Chondrocyte (in vitro differentiated cells): ENCODE measurements around the gene OSBPL6. TPM values are rescaled to one million over a fixed set of nuclear protein-coding genes. Genes with fewer than 3 reads are reported as not detected.
"Not testable (repeated sequence)": the region's sequence is repeated elsewhere in the genome, so short reads cannot be mapped to it uniquely, and the experiment has no call there.

Experiments
- DNase-seq: peaks from one replicate; pipeline ENCODE4 v3.0.0; 2021; ENCODE audit warnings: mixed read lengths, low spot score
- H3K27ac Mint-ChIP-seq: one replicate; pipeline ENCODE4 v1.8.0; 2021; ENCODE audit warnings: mild to moderate bottlenecking, moderate library complexity, mixed read lengths; ENCODE audit not compliant: unreplicated experiment
- H3K27me3 Mint-ChIP-seq: 2 replicates; pipeline ENCODE4 v1.8.0; 2021; ENCODE audit warnings: low read depth, mixed read lengths
- H3K36me3 Mint-ChIP-seq: 2 replicates; pipeline ENCODE4 v1.8.0; 2021; ENCODE audit warnings: low read depth, mixed read lengths
- H3K4me1 Mint-ChIP-seq: 2 replicates; pipeline ENCODE4 v1.8.0; 2021; ENCODE audit warnings: low read depth, mild to moderate bottlenecking, mixed read lengths
- H3K4me3 Mint-ChIP-seq: one replicate; pipeline ENCODE4 v1.8.0; 2021; ENCODE audit warnings: mild to moderate bottlenecking, moderate library complexity, mixed read lengths; ENCODE audit not compliant: unreplicated experiment
- H3K9me3 Mint-ChIP-seq: 2 replicates; pipeline ENCODE4 v1.8.0; 2021; ENCODE audit warnings: low read depth, mixed read lengths
- long read RNA-seq: library from polyadenylated mRNA; stranded (forward); transcript quantifications from one replicate; pipeline ENCODE4 v2.0.0, GENCODE V29; 2021
- total RNA-seq: library from RNA; stranded (reverse); gene quantifications from 3 replicates; pipeline ENCODE4 v1.2.1, GENCODE V29; 2021
- TF ChIP-seq, protein P1 (sequence below): fragments of 200-600 bp; sonication (generic); IDR thresholded peaks from 2 replicates; pipeline ENCODE4 v1.5.0; 2021; ENCODE audit warnings: antibody characterized with exemption, mild to moderate bottlenecking, moderate library complexity

The OSBPL6 gene
- total RNA-seq = 6.5 to 10.5 TPM (median 10.3 TPM) in 3 replicates
- long read RNA-seq, full-length matches to known transcripts = 19 of 41 reads
- long read RNA-seq, partial matches to known transcripts = 1 of 41 reads
- long read RNA-seq, other reads (novel, unspliced or antisense) = 21 of 41 reads

DNA sequence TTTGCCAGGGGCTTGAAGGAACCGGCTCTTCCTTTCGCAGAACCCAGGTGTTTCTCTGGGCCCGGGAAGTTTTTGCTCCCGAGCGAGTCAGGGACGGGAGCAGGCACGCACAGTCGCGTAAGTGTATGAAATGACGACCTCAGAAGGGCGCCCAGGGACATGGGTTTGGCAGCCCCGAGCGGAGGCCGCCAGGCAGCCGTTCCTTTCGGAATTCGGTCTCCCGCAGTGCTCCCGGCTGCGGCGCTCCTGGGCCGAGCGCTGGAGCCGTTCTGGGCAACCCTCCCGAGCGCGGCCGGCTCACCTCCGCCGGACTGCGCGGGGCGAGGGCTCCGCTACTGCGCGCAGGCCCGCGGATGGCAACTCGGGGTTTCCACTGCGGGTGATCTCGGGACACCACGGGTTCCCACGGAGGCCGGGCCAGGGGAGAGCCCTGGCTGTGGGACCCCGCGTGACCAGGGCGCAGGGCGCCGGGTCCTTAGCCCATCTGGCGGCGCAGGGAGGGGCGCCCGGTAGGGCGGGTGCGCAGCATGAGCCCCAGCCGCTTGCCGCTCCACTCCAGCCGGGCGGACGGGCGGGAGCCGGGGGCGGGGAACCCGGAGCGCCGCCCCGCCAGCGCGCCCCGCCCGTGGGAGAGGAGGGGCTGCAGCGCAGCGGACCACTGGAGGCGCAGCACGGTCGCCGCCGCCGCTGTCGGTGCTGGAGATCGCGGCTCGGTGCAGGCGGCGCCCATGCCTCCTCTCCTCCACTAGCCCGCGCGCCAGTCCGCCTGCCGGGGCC lies at the start of gene OSBPL6:
OSBPL6 (plus strand) TSS at position 690 of the 777 bp plus-strand sequence. CDS start 111,673 bp downstream, outside the sequence.
- Mint-ChIP-seq H3K27me3 (no peaks in the 10 kb centered on the region), H3K27ac (peak within 1 kb of the TSS; percentile 92), H3K9me3 (no peaks in the 10 kb centered on the region), H3K36me3 (no peaks in the 10 kb centered on the region), H3K4me1 (peaks cover 19% of the 10 kb centered on the region), H3K4me3 (peak within 1 kb of the TSS; percentile 82)
- TF ChIP-seq, protein P1, sequence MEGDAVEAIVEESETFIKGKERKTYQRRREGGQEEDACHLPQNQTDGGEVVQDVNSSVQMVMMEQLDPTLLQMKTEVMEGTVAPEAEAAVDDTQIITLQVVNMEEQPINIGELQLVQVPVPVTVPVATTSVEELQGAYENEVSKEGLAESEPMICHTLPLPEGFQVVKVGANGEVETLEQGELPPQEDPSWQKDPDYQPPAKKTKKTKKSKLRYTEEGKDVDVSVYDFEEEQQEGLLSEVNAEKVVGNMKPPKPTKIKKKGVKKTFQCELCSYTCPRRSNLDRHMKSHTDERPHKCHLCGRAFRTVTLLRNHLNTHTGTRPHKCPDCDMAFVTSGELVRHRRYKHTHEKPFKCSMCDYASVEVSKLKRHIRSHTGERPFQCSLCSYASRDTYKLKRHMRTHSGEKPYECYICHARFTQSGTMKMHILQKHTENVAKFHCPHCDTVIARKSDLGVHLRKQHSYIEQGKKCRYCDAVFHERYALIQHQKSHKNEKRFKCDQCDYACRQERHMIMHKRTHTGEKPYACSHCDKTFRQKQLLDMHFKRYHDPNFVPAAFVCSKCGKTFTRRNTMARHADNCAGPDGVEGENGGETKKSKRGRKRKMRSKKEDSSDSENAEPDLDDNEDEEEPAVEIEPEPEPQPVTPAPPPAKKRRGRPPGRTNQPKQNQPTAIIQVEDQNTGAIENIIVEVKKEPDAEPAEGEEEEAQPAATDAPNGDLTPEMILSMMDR = peak; percentile 49
- DNase-seq = peak; percentile 93

DNA sequence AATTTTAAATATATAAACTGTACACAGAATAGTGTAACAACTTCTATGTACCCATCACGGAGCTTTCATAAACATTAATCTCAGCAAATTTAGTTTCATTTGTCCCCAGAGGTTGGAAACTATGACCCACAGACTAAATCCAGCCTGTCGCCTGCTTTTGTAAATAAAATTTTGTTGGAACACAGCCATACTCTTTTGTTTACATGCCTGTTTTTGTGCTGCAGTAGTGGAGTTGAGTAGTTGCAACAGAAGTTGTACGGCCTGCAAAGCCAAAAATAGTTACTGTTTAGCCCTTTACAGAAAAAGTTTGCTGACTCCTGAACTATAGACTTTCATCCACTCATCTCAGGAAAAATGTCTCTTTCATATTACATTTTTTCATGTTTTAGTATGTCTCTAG lies 42.3 kb upstream of the OSBPL6 start:
- TF ChIP-seq, protein P1 = no peak
- Mint-ChIP-seq H3K9me3 (no peaks in the 10 kb centered on the region), H3K4me1 (no peaks in the 10 kb centered on the region), H3K36me3 (no peaks in the 10 kb centered on the region), H3K27ac (no peak overlapping the region), H3K27me3 (no peaks in the 10 kb centered on the region), H3K4me3 (no peak overlapping the region)
- DNase-seq = no peak

DNA sequence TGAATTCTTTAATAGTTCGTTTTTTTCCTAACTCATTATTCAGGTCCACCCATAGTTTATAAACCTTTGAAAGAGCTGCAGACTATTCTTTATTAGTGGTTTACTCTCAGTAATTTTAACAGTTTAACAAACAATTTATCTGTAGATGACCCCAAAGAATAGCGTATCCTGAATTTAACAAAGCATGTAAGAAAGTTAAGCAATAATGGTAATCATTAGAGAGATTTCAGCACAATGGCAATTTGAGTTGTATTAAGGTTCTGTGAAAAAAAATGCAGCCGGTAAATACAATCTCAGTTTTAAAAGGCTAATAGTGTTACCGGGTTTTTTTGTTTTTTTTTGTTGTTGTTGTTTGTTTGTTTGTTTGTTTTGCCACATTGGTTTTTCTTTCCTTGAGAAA lies 41.8 kb upstream of the OSBPL6 start:
- no peak overlapping the region for H3K27ac Mint-ChIP-seq
- DNase-seq = no peak
- TF ChIP-seq, protein P1 = no peak
- no peaks in the 10 kb centered on the region for H3K36me3 Mint-ChIP-seq
- H3K4me1 Mint-ChIP-seq = no peaks in the 10 kb centered on the region
- no peaks in the 10 kb centered on the region for H3K27me3 Mint-ChIP-seq
- H3K9me3 Mint-ChIP-seq = no peaks in the 10 kb centered on the region
- no peak overlapping the region for H3K4me3 Mint-ChIP-seq

DNA sequence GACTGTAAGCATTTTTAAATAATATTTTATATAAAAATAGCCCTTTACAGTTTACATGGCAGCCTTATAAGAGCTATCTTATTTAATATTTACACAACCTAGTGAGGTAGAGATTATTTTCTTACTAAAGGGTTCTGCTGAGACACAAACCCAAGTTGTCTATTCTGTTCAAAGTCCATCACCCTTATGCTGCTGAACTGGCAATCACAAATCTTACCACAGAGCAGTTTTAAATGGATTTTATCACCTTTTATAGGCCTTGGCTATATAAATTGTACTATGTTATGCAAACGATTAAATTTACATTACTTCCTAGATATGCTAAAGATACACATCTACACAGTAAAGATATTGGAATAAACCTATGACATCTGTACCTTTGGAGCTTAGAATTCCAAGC lies 41.3 kb upstream of the OSBPL6 start:
- Mint-ChIP-seq H3K4me1 (no peaks in the 10 kb centered on the region), H3K4me3 (no peak overlapping the region), H3K36me3 (no peaks in the 10 kb centered on the region), H3K27ac (no peak overlapping the region), H3K9me3 (no peaks in the 10 kb centered on the region), H3K27me3 (no peaks in the 10 kb centered on the region)
- no peak for DNase-seq
- TF ChIP-seq, protein P1 = no peak

DNA sequence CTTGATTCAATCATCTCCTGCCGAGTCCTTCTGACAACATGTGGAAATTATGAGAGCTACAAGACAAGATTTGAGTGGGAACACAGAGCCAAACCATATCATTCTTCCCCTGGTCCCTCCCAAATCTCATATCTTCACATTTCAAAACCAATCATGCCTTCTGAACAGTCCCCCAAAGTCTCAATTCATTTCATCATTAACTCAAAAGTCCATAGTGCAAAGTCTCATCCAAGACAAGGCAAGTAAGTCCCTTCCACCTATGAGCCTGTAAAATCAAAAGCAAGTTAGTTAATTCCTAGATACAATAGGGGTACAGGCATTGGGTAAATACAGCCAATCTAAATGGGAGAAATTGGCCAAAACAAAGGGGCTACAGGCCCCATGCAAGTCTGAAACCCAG lies 40.4 kb upstream of the OSBPL6 start:
- H3K27me3 Mint-ChIP-seq, H3K9me3 Mint-ChIP-seq, DNase-seq, H3K27ac Mint-ChIP-seq, H3K4me1 Mint-ChIP-seq, H3K4me3 Mint-ChIP-seq, H3K36me3 Mint-ChIP-seq: not testable (repeated sequence)

DNA sequence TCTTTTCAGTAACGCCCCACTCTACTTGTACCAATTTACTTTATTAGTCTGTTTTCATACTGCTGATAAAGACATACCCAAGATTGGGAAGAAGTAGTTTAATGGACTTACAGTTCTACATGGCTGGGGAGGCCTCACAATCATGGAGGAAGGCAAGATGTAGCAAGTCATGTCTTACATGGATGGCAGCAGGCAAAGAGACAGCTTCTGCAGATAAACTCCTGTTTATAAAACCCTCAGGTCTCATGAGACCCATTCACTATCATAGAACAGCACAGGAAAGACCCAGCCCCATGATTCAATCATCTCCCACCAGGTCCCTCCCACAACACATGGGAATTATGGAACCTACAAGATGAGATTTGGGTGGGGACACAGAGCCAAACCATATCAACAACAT lies 38.8 kb upstream of the OSBPL6 start:
- H3K9me3 Mint-ChIP-seq = no peaks in the 10 kb centered on the region
- H3K27ac Mint-ChIP-seq = no peak overlapping the region
- no peak for DNase-seq
- peaks cover 1% of the 10 kb centered on the region for H3K27me3 Mint-ChIP-seq
- H3K36me3 Mint-ChIP-seq = no peaks in the 10 kb centered on the region
- TF ChIP-seq, protein P1 = no peak
- H3K4me1 Mint-ChIP-seq = no peaks in the 10 kb centered on the region
- H3K4me3 Mint-ChIP-seq = no peak overlapping the region
